GM20000 (cell line): Measurements from ENCODE around the gene MYH8.

Source experiments
- DNase-seq: peaks from one replicate; pipeline ENCODE4 v3.0.0; 2012; ENCODE audit warnings: low spot score
- TF ChIP-seq, protein P1 (sequence below): IDR thresholded peaks from 2 replicates; pipeline ENCODE4 v1.5.1; 2012; ENCODE audit warnings: mild to moderate bottlenecking, control low read depth; ENCODE audit errors: extremely low read depth, missing control alignments

The MYH8 gene

GRCh38 chr17:10439816-10440215, 18.1 kb upstream of the MYH8 start:
- TF ChIP-seq, protein P1, sequence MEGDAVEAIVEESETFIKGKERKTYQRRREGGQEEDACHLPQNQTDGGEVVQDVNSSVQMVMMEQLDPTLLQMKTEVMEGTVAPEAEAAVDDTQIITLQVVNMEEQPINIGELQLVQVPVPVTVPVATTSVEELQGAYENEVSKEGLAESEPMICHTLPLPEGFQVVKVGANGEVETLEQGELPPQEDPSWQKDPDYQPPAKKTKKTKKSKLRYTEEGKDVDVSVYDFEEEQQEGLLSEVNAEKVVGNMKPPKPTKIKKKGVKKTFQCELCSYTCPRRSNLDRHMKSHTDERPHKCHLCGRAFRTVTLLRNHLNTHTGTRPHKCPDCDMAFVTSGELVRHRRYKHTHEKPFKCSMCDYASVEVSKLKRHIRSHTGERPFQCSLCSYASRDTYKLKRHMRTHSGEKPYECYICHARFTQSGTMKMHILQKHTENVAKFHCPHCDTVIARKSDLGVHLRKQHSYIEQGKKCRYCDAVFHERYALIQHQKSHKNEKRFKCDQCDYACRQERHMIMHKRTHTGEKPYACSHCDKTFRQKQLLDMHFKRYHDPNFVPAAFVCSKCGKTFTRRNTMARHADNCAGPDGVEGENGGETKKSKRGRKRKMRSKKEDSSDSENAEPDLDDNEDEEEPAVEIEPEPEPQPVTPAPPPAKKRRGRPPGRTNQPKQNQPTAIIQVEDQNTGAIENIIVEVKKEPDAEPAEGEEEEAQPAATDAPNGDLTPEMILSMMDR = no peak
- no peak for DNase-seq

DNA sequence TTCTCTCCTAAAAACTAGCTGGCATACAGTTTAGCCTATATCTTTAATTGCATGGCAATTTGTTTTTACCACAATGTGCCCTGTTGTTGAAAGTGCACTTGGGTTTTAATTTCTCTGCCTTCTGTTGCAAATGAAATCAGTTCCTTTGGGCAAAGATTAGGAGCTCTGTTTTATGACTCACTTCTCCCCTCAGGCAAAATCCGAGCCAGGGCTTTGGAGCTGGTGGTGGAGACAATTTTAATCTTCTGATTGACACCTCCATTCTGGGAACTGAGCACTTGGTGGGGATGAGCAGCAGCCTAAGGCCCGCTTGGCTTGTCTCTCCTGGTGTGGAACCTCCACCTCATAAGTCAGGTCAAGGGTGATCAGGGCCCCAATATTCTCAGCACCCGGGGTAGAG, 13.3 kb upstream of the MYH8 start:
- TF ChIP-seq, protein P1 = no peak
- no peak for DNase-seq

- TF ChIP-seq, protein P1 = no peak
- no peak for DNase-seq
These were observed 7.8 kb upstream of the MYH8 start for GRCh38 chr17:10429421-10430045.

- DNase-seq = no peak
- TF ChIP-seq, protein P1 = no peak
These were observed 7.0 kb upstream of the MYH8 start for GRCh38 chr17:10428781-10429180.

- TF ChIP-seq, protein P1 = no peak
- no peak for DNase-seq
These were observed 539 bp downstream of the MYH8 start for GRCh38 chr17:10421211-10421610.

GRCh38 chr17:10420811-10421210, 939 bp downstream of the MYH8 start:
- DNase-seq = no peak

GRCh38 chr17:10417431-10417830, 4.3 kb downstream of the MYH8 start:
- TF ChIP-seq, protein P1 = no peak
- no peak for DNase-seq

More at GRCh38 chr17:10420811-10421210, 939 bp downstream of the MYH8 start:
- TF ChIP-seq, protein P1 = no peak
